Chondrocyte (in vitro differentiated cells): Measurements from ENCODE around the gene TRIM22. TPM values are rescaled to one million over a fixed set of nuclear protein-coding genes. Genes with fewer than 3 reads are reported as not detected.

Experiments
- DNase-seq: peaks from one replicate; pipeline ENCODE4 v3.0.0; 2021; ENCODE audit warnings: mixed read lengths, low spot score
- H3K27ac Mint-ChIP-seq: one replicate; pipeline ENCODE4 v1.8.0; 2021; ENCODE audit warnings: mild to moderate bottlenecking, moderate library complexity, mixed read lengths; ENCODE audit not compliant: unreplicated experiment
- H3K27me3 Mint-ChIP-seq: 2 replicates; pipeline ENCODE4 v1.8.0; 2021; ENCODE audit warnings: low read depth, mixed read lengths
- H3K36me3 Mint-ChIP-seq: 2 replicates; pipeline ENCODE4 v1.8.0; 2021; ENCODE audit warnings: low read depth, mixed read lengths
- H3K4me1 Mint-ChIP-seq: 2 replicates; pipeline ENCODE4 v1.8.0; 2021; ENCODE audit warnings: low read depth, mild to moderate bottlenecking, mixed read lengths
- H3K4me3 Mint-ChIP-seq: one replicate; pipeline ENCODE4 v1.8.0; 2021; ENCODE audit warnings: mild to moderate bottlenecking, moderate library complexity, mixed read lengths; ENCODE audit not compliant: unreplicated experiment
- H3K9me3 Mint-ChIP-seq: 2 replicates; pipeline ENCODE4 v1.8.0; 2021; ENCODE audit warnings: low read depth, mixed read lengths
- total RNA-seq: library from RNA; stranded (reverse); gene quantifications from 3 replicates; pipeline ENCODE4 v1.2.1, GENCODE V29; 2021
- TF ChIP-seq, protein P1 (sequence below): fragments of 200-600 bp; sonication (generic); IDR thresholded peaks from 2 replicates; pipeline ENCODE4 v1.5.0; 2021; ENCODE audit warnings: antibody characterized with exemption, mild to moderate bottlenecking, moderate library complexity

TRIM22 gene
- total RNA-seq, 1 donor from 2014 or later, result 94.7 TPM

DNA sequence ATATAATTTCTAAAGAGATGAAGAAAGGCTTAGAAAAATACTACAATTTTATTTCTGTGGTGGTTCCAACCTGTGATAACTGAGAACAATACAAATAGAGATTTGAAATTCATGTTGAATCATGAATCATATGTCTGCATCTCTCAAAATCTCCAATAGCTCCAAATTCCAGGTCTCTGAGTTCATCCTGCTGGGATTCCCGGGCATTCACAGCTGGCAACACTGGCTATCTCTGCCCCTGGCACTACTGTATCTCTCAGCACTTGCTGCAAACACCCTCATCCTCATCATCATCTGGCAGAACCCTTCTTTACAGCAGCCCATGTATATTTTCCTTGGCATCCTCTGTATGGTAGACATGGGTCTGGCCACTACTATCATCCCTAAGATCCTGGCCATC, 46.8 kb downstream of the TRIM22 start, which contains the start of gene OR56B1:
Gene OR56B1 (plus strand): TSS at position 53 of the 400 bp plus-strand sequence. CDS start 69 bp downstream, at position 122.
- Mint-ChIP-seq H3K9me3 (peaks cover 4% of the 10 kb centered on the region), H3K36me3 (no peaks in the 10 kb centered on the region), H3K4me3 (no peak within 1 kb of the TSS), H3K27me3 (peaks cover 18% of the 10 kb centered on the region), H3K4me1 (no peaks in the 10 kb centered on the region), H3K27ac (no peak within 1 kb of the TSS)
- no peak for DNase-seq
- TF ChIP-seq, protein P1, sequence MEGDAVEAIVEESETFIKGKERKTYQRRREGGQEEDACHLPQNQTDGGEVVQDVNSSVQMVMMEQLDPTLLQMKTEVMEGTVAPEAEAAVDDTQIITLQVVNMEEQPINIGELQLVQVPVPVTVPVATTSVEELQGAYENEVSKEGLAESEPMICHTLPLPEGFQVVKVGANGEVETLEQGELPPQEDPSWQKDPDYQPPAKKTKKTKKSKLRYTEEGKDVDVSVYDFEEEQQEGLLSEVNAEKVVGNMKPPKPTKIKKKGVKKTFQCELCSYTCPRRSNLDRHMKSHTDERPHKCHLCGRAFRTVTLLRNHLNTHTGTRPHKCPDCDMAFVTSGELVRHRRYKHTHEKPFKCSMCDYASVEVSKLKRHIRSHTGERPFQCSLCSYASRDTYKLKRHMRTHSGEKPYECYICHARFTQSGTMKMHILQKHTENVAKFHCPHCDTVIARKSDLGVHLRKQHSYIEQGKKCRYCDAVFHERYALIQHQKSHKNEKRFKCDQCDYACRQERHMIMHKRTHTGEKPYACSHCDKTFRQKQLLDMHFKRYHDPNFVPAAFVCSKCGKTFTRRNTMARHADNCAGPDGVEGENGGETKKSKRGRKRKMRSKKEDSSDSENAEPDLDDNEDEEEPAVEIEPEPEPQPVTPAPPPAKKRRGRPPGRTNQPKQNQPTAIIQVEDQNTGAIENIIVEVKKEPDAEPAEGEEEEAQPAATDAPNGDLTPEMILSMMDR, result no peak

GRCh38 chr11:5737091-5737490, 47.5 kb downstream of the TRIM22 start:
- H3K9me3 Mint-ChIP-seq, result peaks cover 9% of the 10 kb centered on the region
- H3K27me3 Mint-ChIP-seq, result peaks cover 21% of the 10 kb centered on the region
- H3K27ac Mint-ChIP-seq, result no peak overlapping the region

DNA sequence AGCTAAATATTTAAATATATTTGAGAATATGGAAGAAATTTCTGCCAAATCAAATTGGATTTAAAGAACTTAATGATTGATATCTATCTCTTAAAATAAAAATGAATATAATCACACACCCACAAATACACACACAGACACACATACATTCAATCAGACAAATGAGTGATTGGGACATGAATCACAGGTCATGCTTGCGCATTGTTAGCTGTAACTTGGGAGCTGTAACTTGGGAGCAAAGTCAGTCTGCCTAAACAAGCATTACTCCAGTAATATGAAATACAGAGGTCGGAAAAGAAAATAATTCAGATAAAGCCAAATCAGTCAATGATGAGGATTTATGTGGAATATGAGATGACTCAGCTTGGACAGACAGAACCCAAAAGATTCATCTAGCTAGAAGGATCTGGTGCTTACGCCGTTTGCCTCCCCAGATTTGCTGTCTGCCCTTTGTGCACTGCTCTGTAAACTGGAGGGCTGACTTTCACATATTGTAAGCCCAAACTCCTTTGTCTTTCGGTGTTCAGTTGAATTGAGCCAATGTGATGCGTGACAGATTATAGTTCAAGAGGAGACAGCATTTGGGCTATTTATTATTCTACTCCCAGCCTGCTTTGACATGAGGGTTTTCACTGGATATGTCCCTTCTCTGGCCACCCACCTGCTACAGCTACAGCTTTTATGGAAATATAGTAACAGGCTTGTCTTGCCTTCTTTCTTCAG, 48.2 kb downstream of the TRIM22 start:
- Mint-ChIP-seq H3K9me3 (peaks cover 13% of the 10 kb centered on the region), H3K27me3 (peaks cover 23% of the 10 kb centered on the region), H3K36me3 (peaks cover 3% of the 10 kb centered on the region), H3K4me3 (no peak overlapping the region), H3K4me1 (no peaks in the 10 kb centered on the region), H3K27ac (no peak overlapping the region)
- DNase-seq, result no peak
- TF ChIP-seq, protein P1, result no peak

More at GRCh38 chr11:5737091-5737490, 47.5 kb downstream of the TRIM22 start:
- no peak for DNase-seq
- Mint-ChIP-seq H3K4me1 (no peaks in the 10 kb centered on the region), H3K4me3 (no peak overlapping the region), H3K36me3 (peaks cover 2% of the 10 kb centered on the region)
- TF ChIP-seq, protein P1, result no peak

DNA sequence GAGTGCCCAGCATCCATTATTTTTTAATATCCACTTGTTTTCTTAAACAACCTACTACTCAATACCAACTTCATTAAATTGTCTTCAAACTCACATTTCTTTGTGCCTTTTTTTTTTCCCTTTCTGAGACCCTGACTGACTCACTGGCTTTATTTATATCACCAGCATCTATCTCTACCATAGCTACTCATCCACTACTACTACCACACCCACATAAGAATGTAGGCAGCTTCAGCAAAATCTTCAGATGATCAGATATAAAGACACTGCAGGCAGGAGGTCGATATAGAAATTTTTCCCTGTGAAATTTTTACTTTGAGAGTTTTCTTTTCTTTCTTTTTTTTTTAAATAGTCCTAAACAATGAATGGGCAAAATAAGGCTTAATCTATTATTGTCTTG, 48.8 kb downstream of the TRIM22 start:
- no peak for DNase-seq
- peaks cover 3% of the 10 kb centered on the region for H3K36me3 Mint-ChIP-seq
- peaks cover 13% of the 10 kb centered on the region for H3K9me3 Mint-ChIP-seq
- no peak overlapping the region for H3K27ac Mint-ChIP-seq
- TF ChIP-seq, protein P1, result no peak
- no peak overlapping the region for H3K4me3 Mint-ChIP-seq
- no peaks in the 10 kb centered on the region for H3K4me1 Mint-ChIP-seq
- H3K27me3 Mint-ChIP-seq, result peaks cover 29% of the 10 kb centered on the region

GRCh38 chr11:5746614-5747013, 57.0 kb downstream of the TRIM22 start:
- DNase-seq, result no peak
- H3K4me1 Mint-ChIP-seq, result no peaks in the 10 kb centered on the region
- peaks cover 3% of the 10 kb centered on the region for H3K36me3 Mint-ChIP-seq
- H3K27me3 Mint-ChIP-seq, result peaks cover 42% of the 10 kb centered on the region
- H3K27ac Mint-ChIP-seq, result no peak overlapping the region
- no peak overlapping the region for H3K4me3 Mint-ChIP-seq
- H3K9me3 Mint-ChIP-seq, result peaks cover 7% of the 10 kb centered on the region
- TF ChIP-seq, protein P1, result no peak
